Stimulated activated CD8-positive, alpha-beta memory T cell treated with anti-CD3 and anti-CD28 coated beads, Interleukin-2, amount 100 ng/mL, for 48 hours (primary cell): ENCODE results near the gene SPTBN1.
"Not testable (repeated sequence)": the region's sequence is repeated elsewhere in the genome, so short reads cannot be mapped to it uniquely, and the experiment has no call there.

Source experiments
- DNase-seq, 2 donors: peaks; one replicate each; pipeline ENCODE4 v3.0.0-alpha.2; 2020; ENCODE audit warnings: low read depth in 2 of 2

The SPTBN1 gene

DNA sequence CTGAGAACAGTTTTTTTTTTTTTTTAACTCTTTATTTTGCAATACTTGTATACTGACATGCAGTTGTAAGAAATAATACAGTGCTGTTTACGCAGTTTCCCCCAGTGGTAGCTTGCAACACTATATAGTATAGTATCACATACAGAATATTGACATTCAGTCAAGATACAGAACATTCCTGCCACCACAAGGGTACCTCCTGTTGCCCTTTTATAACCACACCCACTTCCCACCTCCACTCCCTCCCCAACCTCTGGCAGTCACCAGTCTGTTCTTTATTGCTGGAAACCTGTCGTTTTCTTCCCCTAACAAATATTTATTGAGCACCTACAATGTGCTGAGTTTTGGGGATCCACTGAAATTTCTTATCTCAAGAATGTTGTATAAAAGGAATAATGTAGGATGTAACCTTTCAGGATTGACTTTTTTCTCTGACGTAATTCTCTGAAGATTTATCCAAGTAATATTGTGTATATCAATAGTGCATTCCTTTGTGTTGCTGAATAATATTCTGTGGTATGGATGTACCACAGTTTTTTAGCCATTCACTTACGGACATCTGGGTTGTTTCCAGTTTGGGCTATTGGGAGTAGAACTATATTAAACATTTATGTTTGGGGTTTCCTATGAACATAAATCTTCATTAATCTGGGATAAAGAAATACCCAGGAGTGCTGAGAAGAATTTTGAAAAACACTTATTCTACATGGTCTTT lies 215.9 kb downstream of the SPTBN1 start:
- DNase-seq = no peak

DNA sequence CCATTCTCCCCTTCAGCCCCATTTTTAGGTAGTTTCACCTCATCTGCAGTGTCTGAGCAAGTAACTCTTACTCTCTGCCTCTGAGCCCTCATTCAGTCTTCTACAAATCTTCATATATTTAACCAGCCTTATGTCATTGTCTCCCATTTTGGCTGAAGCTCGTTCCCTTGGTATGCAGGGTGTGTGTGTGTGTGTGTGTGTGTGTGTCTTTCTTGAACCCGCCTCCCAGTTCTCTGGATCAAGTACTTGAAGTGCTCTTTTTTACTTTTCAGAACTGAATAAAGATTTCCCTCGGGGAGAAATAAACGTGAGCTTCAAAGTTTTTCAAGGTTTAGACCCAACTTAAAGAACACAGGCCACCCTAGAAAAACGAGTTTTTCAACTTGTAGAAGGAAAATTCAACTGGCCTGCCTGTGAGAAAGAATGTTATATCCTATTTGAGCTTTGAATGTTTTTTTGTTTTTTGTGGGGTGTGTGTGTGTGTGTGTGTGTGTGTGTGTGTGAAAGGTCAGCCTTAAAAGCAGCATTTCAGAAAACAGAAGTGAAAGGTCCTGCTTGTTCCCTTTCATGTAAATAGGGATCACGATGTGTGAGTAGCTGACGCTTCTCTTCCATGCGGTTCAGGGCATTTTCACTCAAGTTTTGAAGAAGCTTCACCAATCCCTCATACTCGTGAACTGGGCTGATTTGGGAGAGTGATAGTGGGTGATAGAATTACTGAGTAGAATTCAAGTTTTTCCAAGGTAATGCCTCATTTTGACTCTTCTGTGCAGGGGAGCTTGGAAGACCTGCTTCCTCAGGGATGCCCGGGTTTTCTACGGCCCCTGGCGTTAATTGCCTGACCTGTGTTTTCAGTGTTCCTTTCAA lies 216.7 kb downstream of the SPTBN1 start:
- DNase-seq = no peak

GRCh38 chr2:54673501-54673998 lies 217.4 kb downstream of the SPTBN1 start:
- peak; percentile 17 to 57 for DNase-seq

DNA sequence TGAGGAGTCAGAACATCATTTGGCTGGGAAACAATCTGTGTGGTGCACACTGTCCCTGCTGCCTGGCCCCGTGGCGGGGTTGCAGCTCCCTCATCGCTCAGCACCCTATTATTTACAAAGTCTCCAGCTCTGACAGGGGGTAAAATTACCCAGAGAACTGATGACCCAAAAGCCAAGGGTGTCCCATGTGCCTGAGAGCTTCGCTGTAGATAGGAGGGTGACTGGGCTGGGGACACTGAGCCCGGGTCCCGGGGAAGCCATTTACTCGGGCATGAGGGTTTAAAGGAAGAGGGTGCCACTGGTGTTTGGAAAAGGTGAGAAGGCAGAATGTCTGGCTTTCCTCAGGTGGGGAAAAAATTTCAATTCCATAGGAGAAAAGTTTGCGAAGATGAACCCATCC lies 219.2 kb downstream of the SPTBN1 start:
- no peak for DNase-seq

DNA sequence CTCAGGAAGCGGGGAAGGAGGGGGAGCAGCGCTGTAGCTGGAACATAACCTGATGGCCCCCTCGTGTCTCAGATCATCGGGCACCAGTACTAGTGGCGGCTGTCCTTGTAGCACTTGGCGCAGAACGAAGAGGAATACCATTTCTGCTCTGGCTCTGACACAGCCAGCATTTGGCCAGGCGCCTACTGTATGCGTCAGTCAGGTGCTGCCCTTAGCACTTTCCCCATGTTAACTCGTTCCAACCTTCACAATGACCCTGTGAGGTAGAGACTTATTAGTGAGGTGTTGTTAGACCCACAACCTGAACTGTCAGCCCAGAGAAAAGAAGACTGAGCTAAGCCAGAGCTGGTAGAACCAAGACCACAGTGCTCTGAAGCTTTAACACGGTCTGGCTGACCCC lies 219.6 kb downstream of the SPTBN1 start:
- DNase-seq = no peak

DNA sequence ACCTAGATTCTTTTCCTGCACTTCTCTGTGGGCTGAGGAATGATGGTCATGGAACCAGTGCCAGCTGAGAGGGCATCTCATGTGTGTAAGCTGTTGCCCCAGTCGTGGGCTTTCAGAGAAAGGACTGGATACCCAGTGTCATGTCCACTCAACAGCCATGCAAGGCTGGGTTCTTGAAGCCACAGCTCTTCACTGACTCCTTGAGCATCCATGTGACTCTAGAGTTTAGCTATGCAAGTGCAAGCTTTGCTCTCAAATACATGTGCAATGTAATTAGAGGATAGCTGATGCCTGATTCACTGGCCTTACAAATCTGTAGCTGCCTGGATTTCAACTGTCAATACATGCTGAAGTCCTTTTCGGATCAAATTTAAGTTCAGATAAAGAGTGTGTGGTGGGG lies 220.5 kb downstream of the SPTBN1 start:
- no peak for DNase-seq

- DNase-seq = no peak
Measured at GRCh38 chr2:54677476-54678265, 221.5 kb downstream of the SPTBN1 start.

DNA sequence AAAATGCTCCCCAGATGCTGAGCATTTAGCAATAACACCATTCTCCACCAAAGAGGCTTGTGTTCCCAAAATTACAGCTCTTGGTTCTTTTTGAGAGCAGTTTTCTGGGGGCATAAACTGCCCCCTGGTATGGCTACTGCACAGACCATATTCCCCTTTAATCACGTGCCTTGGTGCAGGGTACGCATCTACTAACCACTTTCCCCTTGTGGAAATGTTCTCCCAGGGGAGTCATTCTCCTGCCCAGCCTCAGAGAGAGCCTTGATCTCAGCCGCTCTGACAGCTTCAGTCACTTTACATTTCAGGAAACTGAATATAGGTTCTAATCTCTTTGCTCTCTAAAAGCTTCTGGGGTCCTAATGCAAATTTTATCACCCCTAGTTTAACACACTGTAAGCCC lies 222.6 kb downstream of the SPTBN1 start:
- DNase-seq = no peak

DNA sequence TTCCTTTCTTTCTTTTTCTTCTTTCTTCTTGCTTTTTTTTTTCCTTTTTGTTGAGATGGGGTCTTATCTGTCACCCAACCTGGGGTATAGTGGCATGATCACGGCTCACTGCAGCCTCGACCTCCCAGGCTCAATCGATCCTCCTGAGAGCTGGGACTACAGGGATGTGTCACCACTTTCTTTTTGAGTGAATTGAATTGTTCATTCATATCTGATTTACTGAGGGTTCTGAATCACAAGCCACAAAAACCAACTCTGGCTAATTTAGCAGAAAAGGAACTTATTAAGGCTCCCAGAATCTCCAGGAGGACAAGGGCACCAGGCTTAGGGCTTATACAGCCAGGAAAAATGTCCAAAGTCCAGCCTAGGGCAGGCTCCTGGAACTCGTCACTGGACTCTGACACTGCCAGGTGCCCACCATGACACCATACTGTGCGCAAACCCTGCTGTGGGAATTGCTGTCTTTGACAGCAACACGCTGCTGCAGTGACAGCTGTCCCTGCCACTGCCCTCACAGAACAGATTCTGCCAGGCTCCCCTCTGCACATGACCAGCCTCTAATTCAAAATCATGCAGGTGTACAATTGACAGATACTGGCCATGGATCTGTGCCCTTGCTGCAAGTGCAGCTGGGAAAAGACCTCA lies 224.4 kb downstream of the SPTBN1 start:
- DNase-seq = peak in 1 of 2 donors; percentile 13

- DNase-seq = no peak
Measured at GRCh38 chr2:54681416-54681815, 225.3 kb downstream of the SPTBN1 start.

DNA sequence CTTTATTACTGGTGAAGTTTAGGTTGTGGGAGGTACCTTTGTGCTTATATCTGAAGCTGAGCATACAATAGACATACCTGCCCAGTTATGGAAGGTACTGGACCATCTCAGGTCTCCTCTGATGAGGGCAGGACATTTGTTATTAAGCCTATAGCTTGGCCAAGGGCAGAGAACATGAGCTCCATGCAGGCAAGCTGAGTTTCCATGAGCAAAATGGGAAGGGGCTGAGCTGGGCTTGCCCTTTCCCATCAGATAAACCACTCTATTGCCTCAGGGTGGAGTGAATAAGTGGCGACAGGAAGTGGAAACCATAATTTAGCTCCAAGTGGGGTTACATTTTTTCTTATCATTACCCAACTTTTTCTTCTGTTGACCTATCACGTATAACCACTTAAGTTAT lies 227.5 kb downstream of the SPTBN1 start:
- no peak for DNase-seq

- no peak for DNase-seq
Measured at GRCh38 chr2:54685263-54685775, 229.2 kb downstream of the SPTBN1 start.

DNA sequence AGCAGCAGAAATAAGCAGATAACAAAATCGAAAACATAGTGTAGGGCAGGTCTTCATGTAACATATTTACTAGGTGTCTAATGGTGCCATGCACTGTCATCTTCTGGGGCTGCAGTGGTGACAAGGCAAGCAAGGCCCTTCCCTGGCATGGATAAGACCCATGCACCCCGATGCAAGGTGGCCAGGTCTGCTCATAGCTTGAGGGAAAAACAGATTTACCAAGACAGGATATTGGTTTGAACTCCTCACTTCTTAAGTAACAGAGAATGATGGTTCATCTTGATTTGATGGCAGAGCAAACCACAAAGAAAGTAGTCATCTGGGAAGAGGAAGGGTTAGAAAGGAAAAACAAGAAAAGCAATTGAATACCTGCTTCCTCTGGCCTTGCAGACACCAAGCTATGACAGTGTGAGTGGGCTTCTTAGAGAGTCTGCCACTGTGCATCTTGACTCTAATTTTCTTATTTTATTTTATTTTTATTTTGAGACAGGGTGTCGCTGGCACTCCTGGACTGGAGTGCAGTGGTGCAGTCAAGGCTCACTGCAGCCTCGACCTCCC lies 231.5 kb downstream of the SPTBN1 start:
- DNase-seq = no peak

GRCh38 chr2:54691445-54692135 lies 235.5 kb downstream of the SPTBN1 start:
- DNase-seq = no peak

GRCh38 chr2:54692556-54692955 lies 236.4 kb downstream of the SPTBN1 start:
- no peak for DNase-seq

GRCh38 chr2:54695378-54695777 lies 239.3 kb downstream of the SPTBN1 start:
- no peak for DNase-seq

DNA sequence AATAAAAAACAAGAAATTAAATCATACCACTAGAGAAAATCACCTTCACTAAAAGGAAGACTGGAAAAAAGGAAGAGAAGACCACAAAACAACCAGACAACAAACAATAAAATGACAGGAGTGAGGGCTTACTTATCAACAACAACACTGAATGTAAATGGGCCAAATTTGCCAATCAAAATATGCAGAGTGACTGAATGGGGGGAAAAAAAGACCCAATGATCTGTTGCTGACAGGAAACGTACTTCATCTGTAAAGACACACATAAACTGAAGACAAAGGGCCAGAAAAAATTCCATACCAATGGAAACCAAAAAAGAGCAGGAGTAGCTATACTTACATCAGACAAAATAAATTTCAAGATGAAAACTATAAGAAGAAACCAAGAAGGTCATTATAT lies 241.8 kb downstream of the SPTBN1 start:
- no peak for DNase-seq

DNA sequence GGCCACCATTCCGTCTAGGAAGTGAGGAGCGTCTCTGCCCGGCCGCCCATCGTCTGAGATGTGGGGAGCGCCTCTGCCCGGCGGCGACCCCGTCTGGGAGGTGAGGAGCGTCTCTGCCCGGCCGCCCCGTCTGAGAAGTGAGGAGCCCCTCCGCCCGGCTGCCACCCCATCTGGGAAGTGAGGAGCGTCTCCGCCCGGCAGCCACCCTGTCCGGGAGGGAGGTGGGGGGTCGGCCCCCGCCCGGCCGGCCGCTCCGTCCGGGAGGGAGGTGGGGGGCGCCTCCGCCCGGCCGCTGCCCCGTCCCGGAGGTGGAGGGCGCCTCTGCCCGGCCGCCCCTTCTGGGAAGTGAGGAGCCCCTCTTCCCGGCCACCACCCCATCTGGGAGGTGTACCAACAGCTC lies 242.8 kb downstream of the SPTBN1 start:
- DNase-seq = not testable (repeated sequence)

DNA sequence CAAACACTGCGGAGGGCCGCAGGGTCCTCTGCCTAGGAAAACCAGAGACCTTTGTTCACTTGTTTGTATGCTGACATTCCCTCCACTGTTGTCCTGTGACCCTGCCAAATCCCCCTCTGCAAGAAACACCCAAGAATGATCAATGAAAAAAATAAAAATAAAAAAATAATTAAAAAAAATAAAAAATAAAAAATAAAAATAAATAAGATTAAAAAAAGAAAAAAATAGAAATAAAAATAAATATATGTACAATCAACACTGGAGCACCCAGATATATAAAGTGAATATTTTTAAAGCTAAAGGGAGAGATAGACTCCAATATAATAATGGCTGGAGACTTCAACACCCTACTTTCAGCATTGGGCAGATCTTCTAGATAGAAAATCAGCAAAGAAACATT lies 243.5 kb downstream of the SPTBN1 start:
- DNase-seq = no peak

- no peak for DNase-seq
Measured at GRCh38 chr2:54701029-54701428, 244.9 kb downstream of the SPTBN1 start.

- no peak for DNase-seq
Measured at GRCh38 chr2:54704238-54704637, 248.1 kb downstream of the SPTBN1 start.
